COLO668 (cell line): ENCODE data around the gene SGIP1.
"Not testable (repeated sequence)": the region's sequence is repeated elsewhere in the genome, so short reads cannot be mapped to it uniquely, and the experiment has no call there.

ENCODE experiments used
- DNase-seq: peaks from one replicate; lab custom pipeline; 2025; ENCODE audit not compliant: unreplicated experiment; lab: John Stamatoyannopoulos, UW

The SGIP1 gene

GRCh38 chr1:66552829-66553228 is 18.9 kb downstream of the SGIP1 start:
- no peak for DNase-seq

- no peak for DNase-seq
Observed at GRCh38 chr1:66553846-66554245, 19.9 kb downstream of the SGIP1 start.

GRCh38 chr1:66556161-66556611 is 22.2 kb downstream of the SGIP1 start:
- DNase-seq, result no peak

DNA sequence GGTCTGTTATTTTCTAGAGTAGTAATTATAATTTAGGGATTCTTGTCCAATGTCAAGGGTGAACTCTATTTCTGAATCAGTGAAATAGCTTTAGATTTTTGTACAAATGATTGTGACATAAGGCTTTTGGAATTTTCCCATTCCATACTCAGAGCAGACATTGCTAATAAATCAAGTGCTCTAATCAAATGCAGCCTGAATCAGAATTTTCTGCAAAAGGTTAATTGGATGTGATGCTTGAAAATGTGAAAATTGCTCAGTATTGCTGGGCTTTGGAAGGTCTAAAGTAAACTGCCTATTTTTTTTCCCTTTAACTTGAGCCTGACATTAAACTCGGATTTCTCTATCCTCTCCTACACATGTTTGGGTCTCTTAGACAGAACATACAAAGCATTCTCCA is 23.2 kb downstream of the SGIP1 start:
- DNase-seq, result no peak

DNA sequence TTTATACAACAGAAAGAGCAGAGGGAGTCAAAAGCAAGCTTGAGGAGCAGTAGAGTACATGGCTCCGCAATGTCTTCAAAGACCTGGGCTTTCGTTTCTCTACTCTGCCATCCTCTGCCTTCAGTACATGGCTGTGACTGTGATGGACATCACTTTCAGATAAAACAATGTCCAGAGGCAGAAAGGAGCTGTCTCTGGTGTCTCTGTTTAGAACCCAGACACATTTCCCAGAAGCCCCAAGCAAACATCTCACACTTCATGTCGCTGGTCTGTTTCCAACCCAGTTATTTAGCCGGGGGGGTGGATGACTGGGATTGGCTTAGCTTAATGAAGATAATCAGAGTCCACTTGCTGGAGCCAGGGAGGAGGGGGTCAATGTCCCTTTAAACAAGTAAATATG is 25.6 kb downstream of the SGIP1 start:
- no peak for DNase-seq

DNA sequence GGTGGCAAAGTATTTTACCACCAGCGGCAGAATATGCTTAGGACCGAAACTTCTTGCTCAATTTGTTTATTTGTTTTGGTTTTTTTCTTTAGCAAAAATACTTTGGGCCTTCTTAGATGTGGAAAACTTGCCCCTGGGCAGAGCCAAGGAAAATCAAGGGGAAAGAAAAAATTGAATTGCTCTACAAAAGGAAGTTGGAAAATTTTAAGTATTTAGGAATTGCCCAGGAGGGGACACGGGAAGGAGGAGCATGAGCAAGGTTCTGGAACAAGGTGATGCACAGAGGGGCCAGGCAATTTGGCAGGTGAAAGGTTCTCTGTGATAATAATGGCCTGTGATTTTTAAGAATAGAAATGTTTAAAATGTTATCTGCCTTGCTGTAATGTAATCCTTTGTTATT is 28.6 kb downstream of the SGIP1 start:
- no peak for DNase-seq

GRCh38 chr1:66563094-66563800 is 29.3 kb downstream of the SGIP1 start:
- no peak for DNase-seq

- DNase-seq, result no peak
Observed at GRCh38 chr1:66563941-66564630, 30.1 kb downstream of the SGIP1 start.

DNA sequence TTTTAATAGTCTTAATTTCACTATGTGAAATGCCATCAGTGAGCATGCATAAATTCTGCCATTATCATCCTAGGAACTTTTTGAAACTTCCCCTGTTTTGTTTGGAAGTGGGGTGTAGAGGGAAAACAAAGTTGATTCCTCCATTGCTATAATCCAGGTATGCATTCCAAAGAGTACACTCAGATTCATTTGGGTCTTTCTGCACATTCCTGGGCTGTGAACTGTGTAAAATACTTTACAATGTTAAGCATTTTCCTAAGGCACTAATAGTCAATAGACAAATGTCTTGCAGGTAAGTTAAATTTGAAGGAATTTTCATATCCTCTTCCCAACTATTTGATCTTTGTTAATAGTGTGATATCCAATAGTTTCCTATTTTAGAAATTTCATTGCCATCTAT is 36.2 kb downstream of the SGIP1 start:
- no peak for DNase-seq

DNA sequence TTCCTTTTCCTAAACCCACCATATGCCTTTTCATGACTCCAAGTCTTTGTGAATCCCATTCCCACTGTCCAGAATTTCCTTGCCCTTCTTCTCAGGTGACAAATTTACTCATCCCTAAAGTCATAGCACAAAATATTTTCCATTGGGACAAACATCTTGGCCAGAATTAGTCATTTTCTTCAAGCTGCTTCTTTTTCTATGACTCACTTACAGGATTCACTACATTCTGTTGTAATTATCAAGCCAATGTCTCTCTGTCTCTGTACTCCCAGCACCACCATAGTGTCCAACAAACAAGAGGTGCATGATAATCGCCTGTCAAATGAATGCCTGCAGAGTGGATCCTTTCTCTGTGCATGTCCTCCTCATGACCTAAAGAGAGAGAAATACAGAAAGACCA is 37.8 kb downstream of the SGIP1 start:
- no peak for DNase-seq

DNA sequence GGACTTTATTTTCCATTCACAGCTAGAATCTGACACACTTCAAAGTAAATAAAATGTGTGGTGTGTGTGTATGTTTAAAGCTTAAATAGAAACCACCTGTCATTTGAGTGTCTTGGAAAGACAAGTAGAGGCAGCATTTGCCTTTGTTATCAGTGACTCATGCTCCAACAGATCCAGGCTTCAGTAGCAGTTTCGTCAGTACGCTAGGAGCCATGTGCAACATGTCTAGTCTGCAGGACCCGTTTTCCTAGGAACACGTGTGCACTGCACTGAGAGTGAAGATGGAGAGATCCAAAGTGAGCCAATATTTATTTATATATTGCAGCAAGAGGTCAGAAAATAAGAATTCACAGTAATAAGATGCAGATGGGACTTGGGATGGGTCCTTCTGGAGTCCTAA is 41.8 kb downstream of the SGIP1 start:
- DNase-seq, result peak; percentile 83

DNA sequence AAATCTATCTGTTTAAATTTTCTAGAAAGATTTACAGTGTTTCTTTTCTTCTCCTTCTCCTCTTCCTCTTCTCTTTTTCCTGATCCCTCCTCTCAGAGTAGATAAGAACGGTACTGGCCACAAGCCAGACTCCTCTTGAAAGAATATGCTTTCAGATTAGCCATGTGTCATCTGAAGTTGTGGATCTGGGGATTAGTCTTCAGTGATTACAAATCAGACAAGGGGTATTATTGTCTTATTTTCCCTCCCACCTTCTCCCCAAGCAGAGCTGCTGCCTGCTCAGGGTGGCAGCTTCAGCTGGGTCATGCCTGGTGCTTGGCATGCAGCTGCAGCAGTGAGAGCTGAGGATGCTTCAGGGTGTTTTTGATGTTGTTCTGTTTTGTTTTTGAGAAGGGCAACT is 42.7 kb downstream of the SGIP1 start:
- peak; percentile 40 for DNase-seq

GRCh38 chr1:66578841-66579240 is 44.9 kb downstream of the SGIP1 start:
- no peak for DNase-seq

GRCh38 chr1:66580081-66580480 is 46.1 kb downstream of the SGIP1 start:
- DNase-seq, result no peak

DNA sequence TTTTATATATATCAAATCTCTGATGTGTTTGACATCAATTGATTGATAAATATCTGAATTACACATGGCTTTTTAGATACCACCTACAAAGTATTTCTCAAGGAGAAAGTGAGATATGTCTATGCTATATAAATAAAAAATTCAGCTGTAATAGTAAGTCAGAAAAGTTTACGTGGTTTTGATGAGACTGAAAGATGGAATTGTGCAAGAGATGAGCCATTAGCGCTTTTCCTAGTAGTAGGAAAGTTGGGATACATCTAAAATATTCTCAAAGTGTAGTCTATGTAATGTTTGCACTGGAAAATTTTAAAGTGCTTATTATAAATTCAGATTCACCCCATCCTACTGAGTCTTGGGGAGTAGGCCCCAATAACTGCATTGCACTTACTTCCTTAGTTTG is 49.1 kb downstream of the SGIP1 start:
- DNase-seq, result no peak

- DNase-seq, result no peak
Observed at GRCh38 chr1:66585002-66585401, 51.0 kb downstream of the SGIP1 start.

DNA sequence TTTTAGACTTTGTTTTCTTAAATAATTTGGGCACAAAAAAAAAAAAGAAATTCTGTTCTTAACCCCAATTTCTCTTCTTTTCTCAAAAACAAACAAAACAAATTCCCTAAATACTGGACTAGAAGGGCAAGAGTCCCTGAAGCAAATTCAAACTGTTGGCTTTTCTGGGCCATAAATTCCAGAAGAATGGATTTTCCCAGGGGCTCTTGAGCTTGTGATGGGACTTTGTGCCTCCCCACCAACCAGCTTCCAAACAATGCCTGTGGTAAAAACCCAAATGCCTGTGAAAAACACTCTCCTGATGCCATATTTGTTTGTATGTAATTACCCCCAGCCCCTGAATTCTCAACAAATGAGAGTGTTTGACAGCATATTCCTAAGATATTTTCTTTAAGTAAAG is 55.4 kb downstream of the SGIP1 start:
- no peak for DNase-seq

GRCh38 chr1:66592106-66592507 is 58.2 kb downstream of the SGIP1 start:
- DNase-seq, result not testable (repeated sequence)

- no peak for DNase-seq
Observed at GRCh38 chr1:66596191-66596590, 62.2 kb downstream of the SGIP1 start.

DNA sequence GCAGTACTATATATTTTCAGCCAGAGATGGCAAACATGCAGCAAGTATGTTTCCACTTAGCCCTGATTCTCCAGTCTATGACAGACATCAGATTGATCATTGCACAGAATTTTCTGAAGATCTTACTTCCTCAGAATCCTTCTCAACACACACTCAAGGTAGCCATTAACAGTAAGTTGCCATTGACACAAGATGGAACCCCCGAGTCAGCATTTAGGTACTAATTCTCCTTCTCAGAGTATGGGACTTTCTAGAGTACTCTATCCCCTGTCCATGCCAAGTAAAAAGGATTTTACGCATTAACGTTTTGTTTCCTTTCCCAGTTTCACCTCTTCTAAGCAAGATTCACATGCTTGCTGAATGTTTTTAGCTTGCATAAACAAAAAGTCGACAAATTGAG is 63.5 kb downstream of the SGIP1 start:
- no peak for DNase-seq

- no peak for DNase-seq
Observed at GRCh38 chr1:66598670-66599069, 64.7 kb downstream of the SGIP1 start.

- DNase-seq, result no peak
Observed at GRCh38 chr1:66599346-66599745, 65.4 kb downstream of the SGIP1 start.
